GM12865 (cell line): ENCODE results near the gene WDSUB1.

Source experiments
- DNase-seq: peaks from one replicate; pipeline ENCODE4 v3.0.0; 2010; ENCODE audit warnings: low read depth
- H3K4me3 ChIP-seq: 2 replicates; pipeline ENCODE4 v1.5.1; 2011; ENCODE audit warnings: mild to moderate bottlenecking, low read depth, low read length, control low read depth
- TF ChIP-seq, protein P1 (sequence below): IDR thresholded peaks from 2 replicates; pipeline ENCODE4 v1.5.1; 2011; ENCODE audit warnings: low read length, control low read depth, low read depth, inconsistent platforms; ENCODE audit not compliant: insufficient read depth; ENCODE audit errors: missing control alignments

Gene WDSUB1, protein sequence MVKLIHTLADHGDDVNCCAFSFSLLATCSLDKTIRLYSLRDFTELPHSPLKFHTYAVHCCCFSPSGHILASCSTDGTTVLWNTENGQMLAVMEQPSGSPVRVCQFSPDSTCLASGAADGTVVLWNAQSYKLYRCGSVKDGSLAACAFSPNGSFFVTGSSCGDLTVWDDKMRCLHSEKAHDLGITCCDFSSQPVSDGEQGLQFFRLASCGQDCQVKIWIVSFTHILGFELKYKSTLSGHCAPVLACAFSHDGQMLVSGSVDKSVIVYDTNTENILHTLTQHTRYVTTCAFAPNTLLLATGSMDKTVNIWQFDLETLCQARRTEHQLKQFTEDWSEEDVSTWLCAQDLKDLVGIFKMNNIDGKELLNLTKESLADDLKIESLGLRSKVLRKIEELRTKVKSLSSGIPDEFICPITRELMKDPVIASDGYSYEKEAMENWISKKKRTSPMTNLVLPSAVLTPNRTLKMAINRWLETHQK

DNA sequence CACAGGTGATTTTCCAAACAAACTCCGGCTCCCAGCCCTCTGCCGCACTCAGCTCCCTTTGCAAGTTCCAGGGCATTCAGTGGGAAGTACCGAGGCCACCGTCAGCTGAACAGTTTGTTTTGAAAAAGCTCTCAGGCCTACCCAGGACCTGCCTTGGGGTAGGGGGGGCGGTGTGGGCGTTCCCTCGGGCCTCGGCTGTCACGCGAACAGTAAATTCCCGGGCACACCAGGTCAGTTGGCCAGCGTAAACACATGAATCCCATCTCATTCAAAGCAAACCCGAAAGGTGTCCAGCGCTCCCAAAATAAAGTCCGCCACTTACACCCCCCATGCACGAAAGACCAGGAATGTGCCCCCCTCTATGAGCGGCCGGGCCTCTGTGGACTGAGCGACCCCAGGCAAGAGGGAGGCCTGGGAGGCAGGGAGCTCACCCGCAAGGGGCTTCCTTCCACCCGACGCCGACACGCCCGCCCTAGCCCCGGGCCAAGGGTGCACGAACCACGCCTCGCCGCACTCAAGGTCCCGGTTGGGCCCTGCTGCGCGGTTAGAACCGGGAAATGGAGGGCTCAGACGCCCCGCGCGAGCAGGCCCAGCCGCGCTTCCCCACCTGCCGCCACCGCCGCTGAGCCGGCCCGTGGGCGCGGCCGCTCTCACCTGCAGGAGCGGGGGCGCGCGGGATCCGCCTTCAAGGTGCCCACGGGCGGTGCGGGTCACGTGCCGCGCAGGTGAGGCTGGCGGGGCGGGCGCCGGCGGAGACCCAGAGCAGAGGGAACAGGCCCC is at the start of gene WDSUB1:
Gene WDSUB1 (minus strand): TSS at position 775 of the 780 bp plus-strand sequence. CDS start 3,634 bp downstream, outside the sequence.
- TF ChIP-seq, protein P1, sequence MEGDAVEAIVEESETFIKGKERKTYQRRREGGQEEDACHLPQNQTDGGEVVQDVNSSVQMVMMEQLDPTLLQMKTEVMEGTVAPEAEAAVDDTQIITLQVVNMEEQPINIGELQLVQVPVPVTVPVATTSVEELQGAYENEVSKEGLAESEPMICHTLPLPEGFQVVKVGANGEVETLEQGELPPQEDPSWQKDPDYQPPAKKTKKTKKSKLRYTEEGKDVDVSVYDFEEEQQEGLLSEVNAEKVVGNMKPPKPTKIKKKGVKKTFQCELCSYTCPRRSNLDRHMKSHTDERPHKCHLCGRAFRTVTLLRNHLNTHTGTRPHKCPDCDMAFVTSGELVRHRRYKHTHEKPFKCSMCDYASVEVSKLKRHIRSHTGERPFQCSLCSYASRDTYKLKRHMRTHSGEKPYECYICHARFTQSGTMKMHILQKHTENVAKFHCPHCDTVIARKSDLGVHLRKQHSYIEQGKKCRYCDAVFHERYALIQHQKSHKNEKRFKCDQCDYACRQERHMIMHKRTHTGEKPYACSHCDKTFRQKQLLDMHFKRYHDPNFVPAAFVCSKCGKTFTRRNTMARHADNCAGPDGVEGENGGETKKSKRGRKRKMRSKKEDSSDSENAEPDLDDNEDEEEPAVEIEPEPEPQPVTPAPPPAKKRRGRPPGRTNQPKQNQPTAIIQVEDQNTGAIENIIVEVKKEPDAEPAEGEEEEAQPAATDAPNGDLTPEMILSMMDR: no peak
- DNase-seq: peak; percentile 53
- H3K4me3 ChIP-seq: peak within 1 kb of the TSS; percentile 69

DNA sequence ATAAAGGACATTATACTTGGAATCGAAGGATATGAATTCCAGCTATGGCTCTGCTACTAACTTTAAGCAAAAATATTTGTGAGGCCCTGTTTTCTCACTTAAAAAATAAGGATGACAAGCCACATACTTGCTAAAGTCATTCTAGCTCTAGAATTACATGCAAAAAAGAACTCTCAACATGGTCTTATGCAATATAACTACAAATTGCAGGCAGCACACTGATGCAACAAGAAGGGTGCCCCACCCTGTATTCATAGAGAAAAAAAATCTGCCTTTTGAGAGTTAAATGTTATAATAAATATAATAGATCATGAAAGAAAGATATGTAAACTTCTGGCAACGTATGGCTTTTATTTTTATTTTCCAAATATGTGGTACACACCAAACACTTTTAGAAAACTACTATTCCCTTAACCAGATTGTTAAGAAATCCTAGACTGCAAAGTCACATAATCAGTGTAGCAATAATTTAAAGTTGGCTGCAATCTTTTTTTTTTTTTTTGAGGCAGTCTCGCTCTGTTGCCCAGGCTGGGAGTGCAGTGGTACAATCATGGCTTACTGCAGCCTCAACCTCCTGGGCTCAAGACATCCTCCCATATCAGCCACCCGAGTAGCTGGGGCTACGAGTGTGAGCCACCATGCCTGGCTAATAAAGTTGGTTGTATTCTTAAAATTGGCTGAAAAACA is 40.2 kb upstream of the WDSUB1 start:
- DNase-seq: no peak
- TF ChIP-seq, protein P1: no peak
- H3K4me3 ChIP-seq: no peak overlapping the region

DNA sequence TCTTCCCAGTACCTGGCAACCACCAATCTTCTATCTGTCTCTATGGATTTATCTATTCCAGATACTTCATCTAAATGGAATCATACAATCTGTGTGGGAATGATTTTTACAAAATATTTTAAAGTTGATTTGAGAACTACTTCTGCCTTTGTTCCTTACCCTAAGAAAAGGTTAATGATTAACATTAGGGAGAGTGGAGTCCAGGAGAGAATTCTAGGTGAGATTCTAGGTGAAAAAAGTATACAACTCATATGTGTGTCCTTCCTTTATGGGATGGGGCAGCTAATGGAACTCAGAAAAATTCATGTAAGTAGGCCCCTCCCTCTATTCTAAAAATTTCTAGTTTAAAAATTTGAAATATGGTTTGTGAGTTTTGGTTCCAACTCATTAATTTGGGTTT is 35.9 kb upstream of the WDSUB1 start:
- H3K4me3 ChIP-seq: no peak overlapping the region
- TF ChIP-seq, protein P1: no peak
- no peak for DNase-seq

DNA sequence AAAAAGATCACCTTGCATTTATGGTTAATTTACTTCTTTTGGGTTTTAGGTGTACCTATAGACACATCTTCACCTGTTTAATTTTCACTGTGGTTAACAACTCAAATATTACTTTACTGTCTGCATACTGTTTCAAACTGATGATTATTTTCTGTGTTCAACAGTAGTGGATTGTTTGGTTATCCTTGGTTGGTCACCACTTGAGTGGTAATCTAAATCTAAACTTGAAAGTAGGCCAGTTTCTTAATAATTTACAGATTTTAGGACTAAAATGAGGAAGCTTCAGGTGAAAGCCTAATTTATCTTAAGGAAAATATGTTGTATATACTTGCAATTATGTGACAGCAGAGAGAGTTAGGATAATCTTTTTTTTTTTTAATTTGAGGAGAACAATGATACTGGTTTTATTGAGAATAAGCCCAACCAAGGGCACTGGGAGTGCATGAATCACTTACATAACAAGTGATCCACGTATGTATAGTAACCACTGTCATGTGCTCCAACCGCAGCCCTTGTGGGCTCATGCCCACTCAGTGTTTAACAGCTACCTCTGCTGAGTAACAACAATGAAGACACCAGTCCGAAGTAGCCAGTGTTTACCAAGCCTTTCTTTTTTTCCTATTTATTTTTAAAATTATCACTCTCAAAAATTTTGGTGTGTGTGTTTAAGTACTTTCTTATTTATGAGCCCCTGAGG is 31.0 kb upstream of the WDSUB1 start:
- TF ChIP-seq, protein P1: no peak
- DNase-seq: no peak
- H3K4me3 ChIP-seq: no peak overlapping the region

DNA sequence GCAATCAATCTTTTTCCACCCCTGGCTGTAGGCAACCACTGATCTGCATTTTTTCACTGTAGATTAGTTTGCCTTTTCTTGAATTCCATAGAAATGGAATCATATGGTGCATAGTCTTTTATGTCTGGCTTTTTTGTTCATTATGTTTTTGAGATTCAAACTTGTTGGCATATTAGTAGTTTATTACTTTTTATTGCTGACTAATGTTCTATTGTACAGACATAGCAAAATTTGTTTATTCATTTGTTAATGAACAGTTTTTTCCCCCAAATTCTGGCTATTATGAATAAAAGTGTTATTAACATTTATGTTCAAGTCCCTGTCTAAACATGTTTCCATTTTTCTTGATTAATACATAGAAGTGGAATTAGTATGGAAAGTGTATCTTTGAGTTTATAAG is 21.4 kb upstream of the WDSUB1 start:
- H3K4me3 ChIP-seq: no peak overlapping the region
- DNase-seq: no peak
- TF ChIP-seq, protein P1: no peak

DNA sequence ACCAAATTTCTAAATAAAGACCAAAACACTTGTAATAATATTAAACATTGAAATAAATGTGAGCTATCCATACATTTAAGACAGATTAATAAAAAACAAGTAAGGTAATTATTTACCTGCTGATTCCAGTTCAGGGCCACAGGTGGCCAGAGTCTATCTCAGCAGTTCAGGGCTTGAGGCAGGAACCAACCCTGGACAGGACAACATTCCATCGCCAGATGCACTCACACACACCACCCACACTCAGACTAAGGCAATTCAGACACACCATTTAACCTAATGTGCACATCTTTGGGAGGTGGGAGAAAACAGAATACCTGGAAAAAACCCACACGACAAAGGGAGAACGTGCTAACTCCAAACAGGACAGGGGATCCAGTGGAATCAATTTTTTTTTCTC is 14.1 kb upstream of the WDSUB1 start:
- no peak for DNase-seq
- H3K4me3 ChIP-seq: no peak overlapping the region
- TF ChIP-seq, protein P1: no peak
